Neural progenitor cell (in vitro differentiated cells): ENCODE data around the gene TNFSF8. TPM values are rescaled to one million over a fixed set of nuclear protein-coding genes. Genes with fewer than 3 reads are reported as not detected.

Source experiments
- DNase-seq: peaks from one replicate; pipeline ENCODE4 v3.0.0-alpha.2; 2016; ENCODE audit warnings: low spot score
- H2AFZ ChIP-seq: fragments of 200-600 bp; sonication (generic); replicated peaks from 2 replicates; pipeline ENCODE4 v1.6.1; 2016; ENCODE audit warnings: antibody characterized with exemption
- H3F3A ChIP-seq: fragments of 200-600 bp; sonication (generic); 2 replicates; pipeline ENCODE4 v1.6.1; 2016; ENCODE audit warnings: antibody characterized with exemption, low read depth
- H3K27ac ChIP-seq: fragments of 200-600 bp; sonication (generic); 2 replicates; pipeline ENCODE4 v1.5.1; 2016; ENCODE audit warnings: mild to moderate bottlenecking
- H3K27me3 ChIP-seq: fragments of 200-600 bp; sonication (generic); 2 replicates; pipeline ENCODE4 v1.6.1; 2016; ENCODE audit warnings: mild to moderate bottlenecking, moderate library complexity
- H3K36me3 ChIP-seq: fragments of 200-600 bp; sonication (generic); 2 replicates; pipeline ENCODE4 v1.5.1; 2016
- H3K4me1 ChIP-seq: fragments of 200-600 bp; sonication (generic); 2 replicates; pipeline ENCODE4 v1.6.1; 2016; ENCODE audit warnings: mixed run types
- H3K4me2 ChIP-seq: fragments of 200-600 bp; sonication (generic); 2 replicates; pipeline ENCODE4 v1.6.1; 2016
- H3K4me3 ChIP-seq: fragments of 200-600 bp; sonication (generic); 2 replicates; pipeline ENCODE4 v1.5.1; 2016
- H3K79me2 ChIP-seq: fragments of 200-600 bp; sonication (generic); 2 replicates; pipeline ENCODE4 v1.6.1; 2016; ENCODE audit warnings: low read depth
- H3K9ac ChIP-seq: fragments of 200-600 bp; sonication (generic); 2 replicates; pipeline ENCODE4 v1.6.1; 2016
- H3K9me3 ChIP-seq: fragments of 200-600 bp; sonication (generic); 2 replicates; pipeline ENCODE4 v1.5.1; 2016; ENCODE audit warnings: low read depth
- H4K20me1 ChIP-seq: fragments of 200-600 bp; sonication (generic); 2 replicates; pipeline ENCODE4 v1.6.1; 2016; ENCODE audit warnings: low read depth
- H3K27ac Mint-ChIP-seq: 3 replicates; pipeline ENCODE4 v1.8.0; 2021; ENCODE audit warnings: mixed read lengths
- H3K27me3 Mint-ChIP-seq: 2 replicates; pipeline ENCODE4 v1.8.0; 2022; ENCODE audit warnings: low read depth, mild to moderate bottlenecking, inconsistent platforms, moderate library complexity, mixed read lengths; ENCODE audit not compliant: insufficient read depth
- H3K36me3 Mint-ChIP-seq: 3 replicates; pipeline ENCODE4 v1.8.0; 2021; ENCODE audit warnings: mixed read lengths
- H3K4me1 Mint-ChIP-seq: 3 replicates; pipeline ENCODE4 v1.8.0; 2021; ENCODE audit warnings: mixed read lengths
- H3K4me3 Mint-ChIP-seq: 3 replicates; pipeline ENCODE4 v1.8.0; 2021; ENCODE audit warnings: mild to moderate bottlenecking, moderate library complexity, mixed read lengths
- H3K9me3 Mint-ChIP-seq: 3 replicates; pipeline ENCODE4 v1.8.0; 2020; ENCODE audit warnings: mixed read lengths
- CTCF ChIP-seq: fragments of 200-600 bp; sonication (generic); IDR thresholded peaks from 2 replicates; pipeline ENCODE4 v1.5.1; 2017; ENCODE audit warnings: antibody characterized with exemption, mild to moderate bottlenecking
- EZH2 ChIP-seq: fragments of 200-600 bp; sonication (generic); IDR thresholded peaks from 2 replicates; pipeline ENCODE4 v1.6.1; 2017; ENCODE audit warnings: antibody characterized with exemption, mild to moderate bottlenecking, moderate library complexity
- EZH2phosphoT487 ChIP-seq: fragments of 200-600 bp; sonication (generic); IDR thresholded peaks from 2 replicates; pipeline ENCODE4 v1.6.1; 2017; ENCODE audit warnings: antibody characterized with exemption
- total RNA-seq: library from RNA; depleted of rRNA; stranded (reverse); fragments of >200 nt; gene quantifications from 2 replicates; pipeline ENCODE4 v1.2.3, GENCODE V29; 2015; ENCODE audit warnings: low replicate concordance

The TNFSF8 gene
- total RNA-seq, 1 donor from 2014 or later, result not detected

DNA sequence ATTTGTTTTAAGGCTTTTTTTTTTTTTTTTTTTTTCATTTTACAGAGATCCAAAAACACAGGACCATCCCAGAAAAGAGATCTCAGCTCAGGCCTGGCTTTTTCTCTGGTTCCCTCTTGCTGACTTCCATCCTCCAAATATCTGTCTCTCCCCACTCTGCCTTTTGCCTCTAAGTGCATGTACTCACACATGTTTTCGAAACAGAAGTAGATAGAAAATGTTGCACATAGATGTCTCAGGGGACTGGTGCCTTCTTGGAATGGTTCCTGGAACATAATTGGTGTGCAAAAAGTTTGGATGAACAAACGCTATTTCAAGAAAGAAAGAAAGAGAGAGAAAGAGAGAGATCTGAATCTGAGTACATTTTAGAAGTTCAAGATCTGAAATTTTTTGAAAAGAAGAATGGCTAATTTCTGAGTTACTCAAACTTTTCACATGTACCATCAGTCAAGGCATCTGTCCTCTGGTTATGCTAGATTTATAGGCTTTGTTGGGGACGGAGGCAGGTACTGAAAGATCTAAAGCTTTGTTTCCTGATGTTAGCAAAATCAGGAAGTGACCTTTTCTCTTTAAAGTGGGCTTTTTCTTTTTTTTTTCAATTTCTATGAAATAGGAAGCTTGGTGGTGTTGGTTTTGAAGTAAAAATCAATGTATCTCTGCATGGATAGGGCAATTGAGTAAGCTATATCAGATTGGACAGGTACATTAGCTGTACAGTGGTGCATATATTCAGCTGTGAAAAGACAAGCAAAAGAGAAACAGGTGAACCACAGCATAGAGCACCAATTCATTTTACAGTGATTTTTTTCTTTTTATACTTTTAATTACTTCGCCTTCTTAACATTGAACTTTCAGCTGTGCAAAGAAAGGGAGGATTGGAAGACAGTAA lies 8.5 kb upstream of the TNFSF8 start:
- Histone ChIP-seq H4K20me1 (no peaks in the 10 kb centered on the region), H3F3A (no peaks in the 10 kb centered on the region), H3K9ac (no peak overlapping the region), H3K27me3 (peaks cover 68% of the 10 kb centered on the region), H2AFZ (no peak overlapping the region), H3K4me1 (no peaks in the 10 kb centered on the region), H3K36me3 (no peaks in the 10 kb centered on the region), H3K4me2 (no peak overlapping the region), H3K4me3 (no peak overlapping the region), H3K27ac (no peak overlapping the region), H3K79me2 (no peaks in the 10 kb centered on the region), H3K9me3 (no peaks in the 10 kb centered on the region)
- DNase-seq, result no peak
- H3K9me3 Mint-ChIP-seq, result no peaks in the 10 kb centered on the region
- H3K4me1 Mint-ChIP-seq, result no peaks in the 10 kb centered on the region
- no peak for TF ChIP-seq EZH2phosphoT487
- TF ChIP-seq CTCF, result no peak
- no peak for TF ChIP-seq EZH2
- H3K27ac Mint-ChIP-seq, result no peak overlapping the region
- no peaks in the 10 kb centered on the region for H3K27me3 Mint-ChIP-seq
- no peaks in the 10 kb centered on the region for H3K36me3 Mint-ChIP-seq
- no peak overlapping the region for H3K4me3 Mint-ChIP-seq

GRCh38 chr9:114937516-114937915 lies 7.1 kb upstream of the TNFSF8 start:
- Histone ChIP-seq H3K27ac (no peak overlapping the region), H3K27me3 (peaks cover 78% of the 10 kb centered on the region), H2AFZ (no peak overlapping the region), H3K4me3 (no peak overlapping the region), H3K79me2 (no peaks in the 10 kb centered on the region), H3K4me1 (no peaks in the 10 kb centered on the region), H3F3A (no peaks in the 10 kb centered on the region), H4K20me1 (no peaks in the 10 kb centered on the region), H3K9ac (no peak overlapping the region), H3K36me3 (no peaks in the 10 kb centered on the region), H3K9me3 (no peaks in the 10 kb centered on the region), H3K4me2 (no peak overlapping the region)
- H3K9me3 Mint-ChIP-seq, result no peaks in the 10 kb centered on the region
- no peak for DNase-seq
- no peaks in the 10 kb centered on the region for H3K4me1 Mint-ChIP-seq
- TF ChIP-seq EZH2, result no peak
- no peak for TF ChIP-seq CTCF
- TF ChIP-seq EZH2phosphoT487, result no peak
- H3K27ac Mint-ChIP-seq, result no peak overlapping the region
- H3K36me3 Mint-ChIP-seq, result no peaks in the 10 kb centered on the region
- no peaks in the 10 kb centered on the region for H3K27me3 Mint-ChIP-seq
- H3K4me3 Mint-ChIP-seq, result no peak overlapping the region

GRCh38 chr9:114936581-114936980 lies 6.2 kb upstream of the TNFSF8 start:
- no peak overlapping the region for H2AFZ ChIP-seq
- no peak overlapping the region for H3K4me3 Mint-ChIP-seq
- no peaks in the 10 kb centered on the region for H3K4me1 Mint-ChIP-seq
- TF ChIP-seq EZH2phosphoT487, result no peak
- TF ChIP-seq CTCF, result no peak
- no peak for TF ChIP-seq EZH2
- H4K20me1 ChIP-seq, result no peaks in the 10 kb centered on the region
- H3F3A ChIP-seq, result no peaks in the 10 kb centered on the region
- no peaks in the 10 kb centered on the region for H3K4me1 ChIP-seq
- DNase-seq, result no peak
- H3K27me3 Mint-ChIP-seq, result no peaks in the 10 kb centered on the region
- no peaks in the 10 kb centered on the region for H3K9me3 ChIP-seq
- H3K4me2 ChIP-seq, result no peak overlapping the region
- no peak overlapping the region for H3K9ac ChIP-seq
- no peaks in the 10 kb centered on the region for H3K36me3 Mint-ChIP-seq
- H3K4me3 ChIP-seq, result no peak overlapping the region
- H3K9me3 Mint-ChIP-seq, result no peaks in the 10 kb centered on the region
- H3K27me3 ChIP-seq, result peaks cover 84% of the 10 kb centered on the region
- H3K36me3 ChIP-seq, result no peaks in the 10 kb centered on the region
- no peak overlapping the region for H3K27ac ChIP-seq
- H3K79me2 ChIP-seq, result no peaks in the 10 kb centered on the region
- no peak overlapping the region for H3K27ac Mint-ChIP-seq
